HepG2 (cell line): ENCODE results near the gene PAN2. TPM values are rescaled to one million over a fixed set of nuclear protein-coding genes. Genes with fewer than 3 reads are reported as not detected.
A peak's percentile ranks its signal among the peaks of the same experiment; 100 is the strongest.

ENCODE experiments used
- ARID3A ChIP-seq: IDR thresholded peaks from 2 replicates; pipeline ENCODE4 v1.6.1; 2012; ENCODE audit warnings: low read depth, low read length, improper control_type of control experiment
- ATAD3A ChIP-seq: sonication (generic); formaldehyde crosslinking; IDR thresholded peaks from 2 replicates; pipeline ENCODE4 v1.4.0; 2020; ENCODE audit warnings: missing genetic modification reagents
- BRD4 ChIP-seq: sonication (generic); formaldehyde crosslinking; IDR thresholded peaks from 2 replicates; pipeline ENCODE4 v1.4.0; 2020; ENCODE audit warnings: missing genetic modification reagents
- CC2D1A ChIP-seq: sonication (generic); formaldehyde crosslinking; IDR thresholded peaks from 2 replicates; pipeline ENCODE4 v1.8.1; 2023; ENCODE audit warnings: mild to moderate bottlenecking, missing genetic modification reagents
- CEBPB ChIP-seq: IDR thresholded peaks from 2 replicates; pipeline ENCODE4 v1.6.1; 2011; ENCODE audit warnings: low read depth, low read length, improper control_type of control experiment, borderline replicate concordance
- DDIT3 ChIP-seq: sonication (generic); formaldehyde crosslinking; IDR thresholded peaks from 2 replicates; pipeline ENCODE4 v1.4.0; 2020; ENCODE audit warnings: mild to moderate bottlenecking, missing genetic modification reagents
- FOXA3 ChIP-seq: IDR thresholded peaks from 2 replicates; pipeline ENCODE4 v1.6.1; 2016; ENCODE audit warnings: missing genetic modification reagents, missing compliant biosample characterization
- MXD1 ChIP-seq: sonication (generic); formaldehyde crosslinking; IDR thresholded peaks from 2 replicates; pipeline ENCODE4 v1.4.0; 2020; ENCODE audit warnings: mild to moderate bottlenecking, missing genetic modification reagents
- MYPOP ChIP-seq: sonication (generic); formaldehyde crosslinking; IDR thresholded peaks from 2 replicates; pipeline ENCODE4 v1.8.1; 2023; ENCODE audit warnings: mild to moderate bottlenecking, moderate library complexity, missing genetic modification reagents
- PCBP1 ChIP-seq: fragments of 200-400 bp; formaldehyde crosslinking; IDR thresholded peaks from 2 replicates; pipeline ENCODE4 v1.6.1; 2017; ENCODE audit warnings: mild to moderate bottlenecking, low read depth, low read length, borderline replicate concordance
- PTBP1 ChIP-seq: fragments of 200-400 bp; formaldehyde crosslinking; IDR thresholded peaks from 2 replicates; pipeline ENCODE4 v1.6.1; 2018; ENCODE audit warnings: low read length, low read depth; ENCODE audit not compliant: poor library complexity, severe bottlenecking
- TCF12 ChIP-seq, 2 experiments: fragments of 450-650 bp in 1 of 2; sonication (generic) in 1 of 2; formaldehyde crosslinking in 1 of 2; IDR thresholded peaks; 2 replicates each; pipeline versions ENCODE4 v1.6.1 to v1.8.0; 2017 to 2022; ENCODE audit warnings: antibody characterized with exemption in 1 of 2, mild to moderate bottlenecking in 1 of 2, missing genetic modification reagents in 1 of 2, moderate library complexity in 1 of 2
- ZBTB10 ChIP-seq: sonication (generic); formaldehyde crosslinking; IDR thresholded peaks from 2 replicates; pipeline ENCODE4 v1.4.0; 2020; ENCODE audit warnings: missing genetic modification reagents, borderline replicate concordance
- ZBTB37 ChIP-seq: sonication (generic); formaldehyde crosslinking; IDR thresholded peaks from 2 replicates; pipeline ENCODE4 v1.4.0; 2020; ENCODE audit warnings: mild to moderate bottlenecking, missing genetic modification reagents
- ZBTB38 ChIP-seq: sonication (generic); formaldehyde crosslinking; IDR thresholded peaks from 2 replicates; pipeline ENCODE4 v1.5.1; 2020; ENCODE audit warnings: mild to moderate bottlenecking, missing genetic modification reagents
- ZFP37 ChIP-seq: sonication (generic); formaldehyde crosslinking; IDR thresholded peaks from 2 replicates; pipeline ENCODE4 v1.4.0; 2020; ENCODE audit warnings: missing genetic modification reagents, borderline replicate concordance
- ZNF20 ChIP-seq: sonication (generic); formaldehyde crosslinking; IDR thresholded peaks from 2 replicates; pipeline ENCODE4 v1.4.0; 2020; ENCODE audit warnings: mild to moderate bottlenecking, moderate library complexity, missing genetic modification reagents
- ZNF207 ChIP-seq: fragments of 450-650 bp; IDR thresholded peaks from 2 replicates; pipeline ENCODE4 v1.6.1; 2016; ENCODE audit warnings: antibody characterized with exemption, borderline replicate concordance
- ZNF224 ChIP-seq: sonication (generic); formaldehyde crosslinking; IDR thresholded peaks from 2 replicates; pipeline ENCODE4 v1.5.0; 2020; ENCODE audit warnings: mild to moderate bottlenecking, missing genetic modification reagents
- ZNF564 ChIP-seq: sonication (generic); formaldehyde crosslinking; IDR thresholded peaks from 2 replicates; pipeline ENCODE4 v1.8.1; 2023; ENCODE audit warnings: mild to moderate bottlenecking, missing genetic modification reagents
- ZNF772 ChIP-seq: sonication (generic); formaldehyde crosslinking; IDR thresholded peaks from 2 replicates; pipeline ENCODE4 v1.5.0; 2020; ENCODE audit warnings: mild to moderate bottlenecking, missing genetic modification reagents
- polyA plus RNA-seq, 8 experiments: library from polyadenylated mRNA; depleted of rRNA in 3 of 8; stranded (reverse) in 7 of 8; unstranded in 1 of 8; fragments of >200 nt; fragmentation: Illumina TruSeq in 4 of 8; extraction: Trizol in 4 of 8; gene quantifications; 2 replicates each; pipeline versions ENCODE4 v1.2.1 to v1.2.3, GENCODE V29; 2011 to 2016; ENCODE audit warnings: low read depth in 4 of 8, missing spikeins in 1 of 8, mixed read lengths in 1 of 8; ENCODE audit not compliant: insufficient read depth in 1 of 8
- total RNA-seq, 5 experiments: library from RNA; depleted of rRNA; stranded (reverse); fragments of >200 nt; fragmentation: Illumina TruSeq; extraction: Trizol; gene quantifications; 2 replicates each; pipeline ENCODE4 v1.2.3, GENCODE V29; 2016; ENCODE audit warnings: low read depth in 1 of 5

PAN2 gene
- total and polyA plus RNA-seq, 2 of the 13 experiments (the other 11 are each of a cell fraction or from before 2014, with no cell fraction given), result 27.2 to 61.1 TPM

GRCh38 chr12:56299853-56300643, 33.8 kb downstream of the PAN2 start, which contains the start of gene CS (continued):
- TF ChIP-seq CEBPB (no peak), ZFP37 (no peak), MXD1 (CRISPR knock-in tag) (peak; percentile 93; the same call in 1 of the 2 replicates), TCF12 (IDR thresholded peaks at IDR 0.05) (no peak), TCF12 (CRISPR knock-in tag; IDR thresholded peaks at IDR 0.05) (peak; percentile 30; the same call in 1 of the 2 replicates), FOXA3 (CRISPR knock-in tag) (no peak; the same call in none of the 2 replicates), ZNF564 (0 out of 2 replicates have a peak, but pooled peaks have one; percentile 38), ATAD3A (CRISPR knock-in tag) (no peak), MYPOP (CRISPR knock-in tag) (peak; percentile 62), DDIT3 (no peak), ZBTB10 (CRISPR knock-in tag) (no peak), PTBP1 (no peak), PCBP1 (no peak), CC2D1A (CRISPR knock-in tag) (no peak), ZNF772 (CRISPR knock-in tag) (0 out of 2 replicates have a peak, but pooled peaks have one; percentile 37), ZNF207 (no peak), ZNF224 (CRISPR knock-in tag) (no peak), ZBTB37 (CRISPR knock-in tag) (no peak), ZNF20 (CRISPR knock-in tag) (no peak), BRD4 (CRISPR knock-in tag) (no peak), ARID3A (peak; percentile 57; the same call in 1 of the 2 replicates), ZBTB38 (0 out of 2 replicates have a peak, but pooled peaks have one; percentile 23)
